AG09319 (cell line): ENCODE measurements around the gene GABRP.

Source experiments
- DNase-seq: peaks from one replicate; pipeline ENCODE4 v3.0.0-alpha.2; 2010; ENCODE audit warnings: low read depth; ENCODE audit errors: extremely low read depth
- CTCF ChIP-seq: IDR thresholded peaks from 2 replicates; pipeline ENCODE4 v1.5.1; 2011; ENCODE audit warnings: low read depth, mild to moderate bottlenecking, inconsistent platforms, low read length, moderate library complexity

GABRP gene

GRCh38 chr5:170743876-170744212 is 39.7 kb upstream of the GABRP start:
- DNase-seq = no peak
- no peak for TF ChIP-seq CTCF

DNA sequence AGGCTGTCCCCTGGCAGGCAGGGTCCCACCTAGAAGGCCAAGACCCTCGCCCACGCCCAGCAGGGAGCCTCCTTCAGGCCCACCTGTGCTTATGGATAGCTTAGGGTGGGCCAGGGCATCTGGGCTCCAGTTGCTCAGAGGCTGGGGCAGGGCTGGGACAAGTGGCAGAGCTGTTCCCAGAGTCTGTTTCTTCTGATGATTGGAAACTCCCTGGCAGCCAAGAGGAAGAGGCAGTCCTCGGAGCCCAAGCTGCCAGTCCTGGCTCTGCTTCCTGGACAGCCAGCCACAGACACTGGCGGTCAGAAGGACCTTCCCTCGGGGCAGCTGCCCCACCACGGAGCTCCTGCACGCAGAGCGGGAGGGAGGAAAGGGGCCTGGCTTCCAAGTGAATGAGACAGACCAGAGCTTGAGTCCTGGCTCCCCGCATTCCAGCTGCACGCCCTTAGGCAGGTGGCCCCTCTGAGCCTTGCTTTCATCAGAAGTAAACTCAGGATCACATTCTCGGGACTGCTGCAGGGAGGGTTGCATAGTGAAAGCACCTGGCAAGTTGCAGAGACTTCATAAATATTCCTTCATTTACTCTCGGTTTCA is 37.9 kb upstream of the GABRP start:
- DNase-seq = no peak
- TF ChIP-seq CTCF = no peak

GRCh38 chr5:170746075-170746960 is 37.2 kb upstream of the GABRP start:
- no peak for TF ChIP-seq CTCF
- DNase-seq = no peak

DNA sequence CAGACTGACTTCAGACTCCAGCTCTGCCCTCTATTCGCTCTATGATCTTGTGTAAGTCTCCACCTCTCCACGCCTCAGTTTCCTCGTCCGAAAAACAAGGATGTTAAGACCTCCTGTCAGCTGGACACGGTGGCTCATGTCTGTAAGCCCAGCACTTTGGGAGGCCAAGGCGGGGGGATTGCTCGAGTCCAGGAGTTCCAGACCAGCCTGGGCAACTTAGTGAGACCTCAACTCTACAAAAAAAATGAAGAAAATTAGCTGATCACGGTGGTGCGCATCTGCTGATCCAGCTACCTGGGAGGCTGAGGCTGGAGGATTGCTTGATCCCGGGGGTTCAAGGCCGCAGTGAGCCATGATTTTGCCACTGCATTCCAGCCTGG is 36.6 kb upstream of the GABRP start:
- no peak for DNase-seq
- no peak for TF ChIP-seq CTCF

GRCh38 chr5:170747357-170747756 is 36.2 kb upstream of the GABRP start:
- no peak for DNase-seq
- no peak for TF ChIP-seq CTCF

GRCh38 chr5:170747851-170748250 is 35.7 kb upstream of the GABRP start:
- TF ChIP-seq CTCF = peak; percentile 15
- DNase-seq = no peak

DNA sequence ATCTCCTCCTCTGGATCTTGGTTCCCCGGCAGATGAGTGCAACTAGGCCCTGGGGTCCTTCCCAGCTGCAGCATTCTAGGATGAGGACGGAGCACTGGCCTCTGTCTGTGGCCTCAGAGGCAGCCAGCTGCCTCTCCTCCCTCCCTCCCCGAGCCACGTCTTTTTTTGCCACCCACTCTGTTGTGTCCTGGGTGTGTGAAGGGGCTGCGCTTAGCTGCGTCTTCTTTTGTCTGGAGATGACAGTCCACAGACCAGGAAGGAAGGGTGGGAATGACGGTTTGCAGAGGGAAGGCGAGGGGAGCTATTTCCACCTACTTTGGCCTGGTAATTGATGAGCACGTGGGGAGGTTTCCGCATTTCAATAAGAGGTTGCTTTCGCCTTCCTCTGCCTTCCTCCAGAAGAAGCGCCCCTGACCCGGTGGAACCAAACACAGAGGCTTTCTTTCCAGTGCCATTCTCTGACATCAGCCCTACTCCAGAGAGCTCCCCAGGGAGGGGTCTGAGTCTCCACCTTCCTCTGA is 34.5 kb upstream of the GABRP start:
- DNase-seq = no peak
- no peak for TF ChIP-seq CTCF
